K562 (cell line): ENCODE measurements around the gene PDCD6IP. TPM values are rescaled to one million over a fixed set of nuclear protein-coding genes. Genes with fewer than 3 reads are reported as not detected.
A peak's percentile ranks its signal among the peaks of the same experiment; 100 is the strongest.

Experiments used
- ARID3A ChIP-seq: IDR thresholded peaks from 2 replicates; pipeline ENCODE4 v1.6.1; 2012; ENCODE audit warnings: low read depth, low read length, improper control_type of control experiment, borderline replicate concordance
- ATF4 ChIP-seq: fragments of 450-650 bp; formaldehyde crosslinking; IDR thresholded peaks from 2 replicates; pipeline ENCODE4 v1.4.0; 2022; ENCODE audit warnings: mild to moderate bottlenecking, moderate library complexity
- CHD7 ChIP-seq: fragments of 200-600 bp; sonication (generic); IDR thresholded peaks from one replicate; pipeline ENCODE4 v1.6.1; 2012; ENCODE audit warnings: mild to moderate bottlenecking, low read depth, low read length, inconsistent platforms
- E2F3 ChIP-seq: fragments of 250-450 bp; sonication (Bioruptor Pico); IDR thresholded peaks from 2 replicates; pipeline ENCODE4 v1.4.0; 2020; ENCODE audit warnings: mild to moderate bottlenecking
- L3MBTL2 ChIP-seq: fragments of 450-650 bp; IDR thresholded peaks from 2 replicates; pipeline ENCODE4 v1.6.1; 2016; ENCODE audit warnings: mild to moderate bottlenecking, moderate library complexity
- MED1 ChIP-seq: sonication (generic); formaldehyde crosslinking; IDR thresholded peaks from 2 replicates; pipeline ENCODE4 v1.8.1; 2023; ENCODE audit warnings: missing genetic modification reagents, borderline replicate concordance
- SMARCB1 ChIP-seq: IDR thresholded peaks from 2 replicates; pipeline ENCODE4 v1.6.1; 2011; ENCODE audit warnings: improper control_type of control experiment, low read depth; ENCODE audit not compliant: insufficient read length
- YBX1 ChIP-seq: fragments of 450-650 bp; IDR thresholded peaks from 2 replicates; pipeline ENCODE4 v1.7.1; 2016; ENCODE audit warnings: mild to moderate bottlenecking
- ZNF23 ChIP-seq: fragments of 250-450 bp; sonication (Bioruptor Pico); IDR thresholded peaks from 2 replicates; pipeline ENCODE4 v1.4.0; 2020; ENCODE audit warnings: mild to moderate bottlenecking
- ZNF408 ChIP-seq: fragments of 250-450 bp; sonication (Bioruptor Pico); IDR thresholded peaks from 2 replicates; pipeline ENCODE4 v1.4.0; 2020; ENCODE audit warnings: low read depth, mild to moderate bottlenecking, moderate library complexity
- ZNF75A ChIP-seq: fragments of 450-650 bp; formaldehyde crosslinking; IDR thresholded peaks from 2 replicates; pipeline ENCODE4 v1.4.0; 2020; ENCODE audit warnings: mild to moderate bottlenecking
- polyA plus RNA-seq, 8 experiments: library from polyadenylated mRNA; depleted of rRNA in 4 of 8; stranded (reverse) in 5 of 8; unstranded in 3 of 8; fragments of >200 nt; fragmentation: Nextera tagmentation in 2 of 8; fragmentation: Illumina TruSeq in 1 of 8; extraction: Ambion mirVana in 2 of 8; extraction: Trizol in 1 of 8; gene quantifications; 2 replicates each; pipeline versions ENCODE4 v1.2.1 to v1.2.3, GENCODE V29; 2011 to 2014; ENCODE audit warnings: inconsistent platforms in 1 of 8, missing spikeins in 1 of 8
- total RNA-seq, 7 experiments: library from RNA; depleted of rRNA in 6 of 7; stranded (reverse); fragments of >200 nt in 6 of 7; fragmentation: Illumina TruSeq in 2 of 7; extraction: Trizol in 2 of 7; gene quantifications; 2 replicates each; pipeline versions ENCODE4 v1.2.1 to v1.2.3, GENCODE V29; 2011 to 2021; ENCODE audit warnings: low replicate concordance in 1 of 7

The PDCD6IP gene
- total and polyA plus RNA-seq, 9 of the 15 experiments (the other 6 are each of a cell fraction or from before 2014, with no cell fraction given): 40.2 to 302 (median 122) TPM

- no peak for TF ChIP-seq ZNF23 (CRISPR knock-in tag)
- TF ChIP-seq CHD7: no peak
- no peak for TF ChIP-seq ZNF408 (CRISPR knock-in tag)
- no peak for TF ChIP-seq ATF4 (CRISPR knock-in tag)
- TF ChIP-seq ARID3A: peak; percentile 94
- no peak for TF ChIP-seq E2F3 (CRISPR knock-in tag)
- TF ChIP-seq L3MBTL2: peak; percentile 84
- TF ChIP-seq YBX1: no peak
- no peak for TF ChIP-seq MED1 (CRISPR knock-in tag)
- TF ChIP-seq SMARCB1: no peak
- TF ChIP-seq ZNF75A: no peak
Observed at GRCh38 chr3:33911525-33912322, 113.3 kb downstream of the PDCD6IP start (continued).
